Brain microvascular endothelial cell (primary cell): ENCODE measurements around the gene WRAP73.

ENCODE experiments used
- DNase-seq: peaks from one replicate; pipeline ENCODE4 v3.0.0-alpha.2; 2020
- H3K27ac ChIP-seq: fragments of 250-450 bp; sonication (Bioruptor Pico); 2 replicates; pipeline ENCODE4 v1.5.1; 2020; ENCODE audit warnings: mild to moderate bottlenecking, moderate library complexity
- H3K27me3 ChIP-seq: fragments of 250-450 bp; sonication (Bioruptor Pico); replicated peaks from 2 replicates; pipeline ENCODE4 v1.5.1; 2020; ENCODE audit warnings: mild to moderate bottlenecking
- H3K36me3 ChIP-seq: fragments of 250-450 bp; sonication (Bioruptor Pico); replicated peaks from 2 replicates; pipeline ENCODE4 v1.5.1; 2020; ENCODE audit warnings: mild to moderate bottlenecking
- H3K4me3 ChIP-seq: 2 replicates; pipeline ENCODE4 v1.5.1; 2011; ENCODE audit warnings: low read depth, mild to moderate bottlenecking, control low read depth, low read length, moderate library complexity
- CTCF ChIP-seq: IDR thresholded peaks from 2 replicates; pipeline ENCODE4 v1.5.1; 2011; ENCODE audit warnings: low read depth, mild to moderate bottlenecking, moderate library complexity, low read length, control low read depth, inconsistent platforms; ENCODE audit errors: missing control alignments
- in situ Hi-C: cut with HindIII; loops from 2 replicates; pipeline ENCODE4 v1.10.0; 2017; ENCODE audit warnings: low sequenced_read_pairs, low pct_ligation_motif_present

WRAP73 gene

GRCh38 chr1:3649342-3650247 is at the start of gene WRAP73:
TSS of gene WRAP73 (minus strand) at chr1:3650103. CDS start at chr1:3649999, 104 bp downstream.
- peak; percentile 83 for DNase-seq
- TF ChIP-seq CTCF, result no peak
- Histone ChIP-seq H3K36me3 (peaks cover 8% of the 10 kb centered on the region), H3K4me3 (peak within 1 kb of the TSS; percentile 80), H3K27me3 (peaks cover 38% of the 10 kb centered on the region), H3K27ac (peak within 1 kb of the TSS; percentile 17)
- in situ Hi-C loops, result no loop called here

GRCh38 chr1:3699596-3699995 is 49.7 kb upstream of the WRAP73 start:
- H3K36me3 ChIP-seq, result no peaks in the 10 kb centered on the region
- TF ChIP-seq CTCF, result no peak

GRCh38 chr1:3698660-3699408 is 48.9 kb upstream of the WRAP73 start:
- Histone ChIP-seq H3K4me3 (no peak overlapping the region), H3K36me3 (no peaks in the 10 kb centered on the region), H3K27ac (no peak overlapping the region), H3K27me3 (peaks cover 31% of the 10 kb centered on the region)
- TF ChIP-seq CTCF, result no peak
- no peak for DNase-seq
- in situ Hi-C loops, result no loop called here

More at GRCh38 chr1:3699596-3699995, 49.7 kb upstream of the WRAP73 start:
- Histone ChIP-seq H3K27me3 (peaks cover 32% of the 10 kb centered on the region), H3K4me3 (no peak overlapping the region), H3K27ac (no peak overlapping the region)
- DNase-seq, result no peak
- in situ Hi-C loops, result no loop called here

- no peak for DNase-seq
- Histone ChIP-seq H3K36me3 (no peaks in the 10 kb centered on the region), H3K4me3 (no peak overlapping the region), H3K27ac (no peak overlapping the region), H3K27me3 (peaks cover 30% of the 10 kb centered on the region)
- no peak for TF ChIP-seq CTCF
- in situ Hi-C loops, result no loop called here
Measured at GRCh38 chr1:3697810-3698209, 47.9 kb upstream of the WRAP73 start.

- TF ChIP-seq CTCF, result no peak
- Histone ChIP-seq H3K27ac (no peak overlapping the region), H3K36me3 (no peaks in the 10 kb centered on the region), H3K27me3 (peaks cover 27% of the 10 kb centered on the region), H3K4me3 (no peak overlapping the region)
- DNase-seq, result no peak
- in situ Hi-C loops, result no loop called here
Measured at GRCh38 chr1:3697104-3697503, 47.2 kb upstream of the WRAP73 start.
